Measurements from ENCODE around the gene MYO15B.
A peak's percentile ranks its signal among the peaks of the same experiment; 100 is the strongest.

Gene MYO15B

DNA sequence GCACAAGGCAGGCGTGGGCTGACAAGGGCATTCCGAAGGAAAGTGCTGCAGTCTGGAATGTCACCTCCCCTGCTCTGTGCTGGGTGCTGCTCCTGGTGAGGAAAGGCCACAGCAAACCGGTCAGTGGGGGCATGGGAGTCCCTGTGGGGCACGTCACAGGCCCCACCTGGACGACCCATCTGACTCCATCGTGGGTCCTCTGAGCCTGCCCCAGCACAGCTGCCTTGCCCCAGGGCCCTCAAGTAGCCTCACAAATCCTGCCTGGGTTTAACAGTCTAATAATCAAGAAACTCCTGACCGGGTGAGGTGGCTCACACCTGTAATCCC lies 2.8 kb upstream of the MYO15B start:
- no peak for TF ChIP-seq CTCF (IDR thresholded peaks at IDR 0.05; ENCODE audit: low read depth, low read length)
- no peak overlapping the region for H3K4me3 ChIP-seq (ENCODE audit: low read depth, low read length)

GRCh38 chr17:75588596-75589011 lies 1.0 kb downstream of the MYO15B start:
- 0 out of 2 replicates have a peak overlapping the region, but pooled peaks have one; percentile 14 for H3K4me3 ChIP-seq (ENCODE audit: low read depth, low read length)
- TF ChIP-seq CTCF (IDR thresholded peaks at IDR 0.05; ENCODE audit: low read depth, low read length) = no peak

DNA sequence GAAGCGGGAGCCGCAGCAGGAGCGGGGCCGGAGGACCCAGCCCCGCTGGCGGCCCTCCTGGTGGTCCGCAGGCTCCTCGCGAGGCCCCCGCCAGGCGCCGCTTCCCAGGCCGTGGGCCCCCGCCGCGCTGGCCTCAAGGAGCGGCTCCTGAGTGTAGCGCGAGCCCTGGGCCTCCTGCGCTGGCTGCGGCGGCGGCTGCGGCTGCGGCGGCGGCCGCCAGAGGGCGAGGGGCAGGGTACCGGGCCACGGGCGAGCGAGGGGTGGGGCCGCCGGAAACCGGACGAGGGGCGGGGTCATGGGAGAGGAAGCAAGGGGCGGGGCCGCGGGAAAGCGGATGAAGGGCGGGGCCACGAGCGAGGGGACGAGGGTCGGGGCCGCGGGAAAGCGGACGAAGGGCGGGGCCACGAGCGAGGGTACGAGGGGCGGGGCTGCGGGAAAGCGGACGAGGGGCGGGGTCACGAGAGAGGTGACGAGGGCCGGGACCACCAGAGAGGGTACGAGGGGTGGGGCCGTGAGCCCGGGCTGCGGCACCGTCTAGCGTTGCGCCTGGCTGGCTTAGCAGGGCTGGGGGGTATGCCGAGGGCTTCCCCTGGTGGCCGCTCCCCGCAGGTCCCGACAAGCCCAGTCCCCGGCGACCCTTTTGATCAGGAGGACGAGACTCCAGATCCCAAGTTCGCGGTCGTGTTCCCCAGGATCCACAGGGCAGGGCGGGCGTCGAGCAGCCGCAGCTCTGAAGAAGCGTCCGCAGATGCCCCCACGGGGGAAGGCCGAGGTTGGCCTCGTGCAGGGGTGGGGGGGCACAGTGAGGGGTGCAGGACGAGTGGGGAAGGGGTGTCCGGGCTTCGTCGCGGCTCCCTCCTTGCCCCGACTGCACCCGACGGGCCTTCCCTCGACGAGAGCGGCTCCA lies 1.7 kb downstream of the MYO15B start:
- H3K4me3 ChIP-seq (ENCODE audit: low read depth, low read length) = peak overlapping the region; percentile 54
- TF ChIP-seq CTCF (IDR thresholded peaks at IDR 0.05; ENCODE audit: low read depth, low read length) = peak; percentile 19

DNA sequence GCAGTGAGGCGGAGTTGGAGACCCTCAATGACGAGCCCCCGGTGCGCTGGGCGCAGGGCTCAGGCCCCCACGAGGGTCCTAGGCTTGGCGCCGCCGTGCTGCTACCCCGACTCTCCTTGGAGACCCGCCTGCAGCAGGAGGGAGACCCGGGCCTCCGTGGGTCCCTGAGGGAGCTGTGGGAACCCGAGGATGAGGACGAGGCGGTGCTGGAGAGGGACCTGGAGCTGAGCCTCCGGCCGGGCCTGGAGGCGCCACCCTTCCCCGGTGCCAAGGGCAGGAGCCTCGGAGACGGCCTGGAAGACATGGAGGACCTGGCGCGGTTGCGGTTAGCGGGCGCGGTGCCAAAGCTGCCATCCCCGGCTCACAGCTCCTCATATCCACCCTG lies 2.3 kb downstream of the MYO15B start:
- H3K4me3 ChIP-seq (ENCODE audit: low read depth, low read length) = no peak overlapping the region; the same call in 1 of the 2 replicates
- no peak for TF ChIP-seq CTCF (IDR thresholded peaks at IDR 0.05; ENCODE audit: low read depth, low read length)

DNA sequence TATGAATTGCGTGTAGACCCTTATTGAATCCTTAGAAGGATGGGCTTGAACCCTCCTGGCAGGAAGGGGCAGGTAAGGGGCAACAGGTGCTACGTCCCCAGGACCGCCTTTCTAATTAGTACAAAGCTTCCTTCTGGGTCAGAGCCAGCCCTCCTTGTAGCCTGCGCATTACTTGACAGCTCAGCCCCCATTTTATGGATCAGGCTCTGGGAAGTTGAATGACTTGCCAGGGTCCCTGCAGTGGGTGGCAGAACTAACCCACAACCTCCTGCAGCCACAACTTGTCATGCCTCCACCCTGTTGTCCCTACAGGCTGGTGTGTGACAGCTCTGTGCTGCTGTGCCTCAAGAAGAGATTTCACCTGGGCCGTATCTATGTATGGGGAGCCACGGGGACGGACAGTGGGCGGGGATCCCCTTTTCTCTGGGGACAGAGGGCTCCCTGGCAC lies 2.7 kb downstream of the MYO15B start:
- no peak for TF ChIP-seq CTCF (IDR thresholded peaks at IDR 0.05; ENCODE audit: low read depth, low read length)
- no peak overlapping the region for H3K4me3 ChIP-seq (ENCODE audit: low read depth, low read length)

GRCh38 chr17:75590849-75591721 lies 3.5 kb downstream of the MYO15B start:
- no peak overlapping the region for H3K4me3 ChIP-seq (ENCODE audit: low read depth, low read length)
- TF ChIP-seq CTCF (IDR thresholded peaks at IDR 0.05; ENCODE audit: low read depth, low read length) = no peak

All from WI38 (cell line).